NB4 (cell line): ENCODE data around the gene PDGFD.

Experiments used
- DNase-seq: peaks from one replicate; pipeline ENCODE4 v3.0.0; 2010; ENCODE audit warnings: low read depth
- H3K4me3 ChIP-seq: one replicate; pipeline ENCODE4 v1.5.1; 2011; ENCODE audit warnings: mild to moderate bottlenecking, low read depth, low read length, moderate library complexity
- CTCF ChIP-seq: IDR thresholded peaks from one replicate; pipeline ENCODE4 v1.5.1; 2012; ENCODE audit warnings: low read depth, low read length
- MAX ChIP-seq: IDR thresholded peaks from 2 replicates; pipeline ENCODE4 v1.6.1; 2011; ENCODE audit warnings: low read depth, low read length
- MYC ChIP-seq: IDR thresholded peaks from 2 replicates; pipeline ENCODE4 v1.6.1; 2011; ENCODE audit warnings: low read depth, low read length
- POLR2A ChIP-seq: IDR thresholded peaks from 2 replicates; pipeline ENCODE4 v1.6.1; 2011; ENCODE audit warnings: mild to moderate bottlenecking; ENCODE audit not compliant: insufficient read length; ENCODE audit errors: extremely low read depth

The PDGFD gene

GRCh38 chr11:103994094-103994493 lies 169.9 kb downstream of the PDGFD start:
- TF ChIP-seq MYC: no peak
- TF ChIP-seq CTCF: no peak
- TF ChIP-seq POLR2A: no peak
- TF ChIP-seq MAX: no peak
- DNase-seq: no peak
- no peak overlapping the region for H3K4me3 ChIP-seq

GRCh38 chr11:103993507-103993906 lies 170.4 kb downstream of the PDGFD start:
- TF ChIP-seq MAX (no peak), MYC (no peak), CTCF (no peak), POLR2A (no peak)
- no peak overlapping the region for H3K4me3 ChIP-seq
- DNase-seq: no peak

GRCh38 chr11:103988595-103988969 lies 175.4 kb downstream of the PDGFD start:
- no peak for DNase-seq
- H3K4me3 ChIP-seq: no peak overlapping the region
- TF ChIP-seq MAX: no peak
- no peak for TF ChIP-seq POLR2A
- TF ChIP-seq CTCF: no peak
- no peak for TF ChIP-seq MYC

GRCh38 chr11:103987629-103988594 lies 176.0 kb downstream of the PDGFD start:
- TF ChIP-seq MYC: no peak
- no peak for TF ChIP-seq POLR2A
- TF ChIP-seq MAX: no peak
- TF ChIP-seq CTCF: no peak
- no peak for DNase-seq
- H3K4me3 ChIP-seq: no peak overlapping the region

- no peak for TF ChIP-seq POLR2A
- no peak for TF ChIP-seq CTCF
- TF ChIP-seq MAX: no peak
- no peak for TF ChIP-seq MYC
- no peak for DNase-seq
- H3K4me3 ChIP-seq: no peak overlapping the region
These were observed 178.9 kb downstream of the PDGFD start for GRCh38 chr11:103985041-103985440.
